H4 (cell line): Measurements from ENCODE around the gene PRPF8. TPM values are rescaled to one million over a fixed set of nuclear protein-coding genes. Genes with fewer than 3 reads are reported as not detected.
A peak's percentile ranks its signal among the peaks of the same experiment; 100 is the strongest.

Experiments
- DNase-seq: peaks from one replicate; pipeline ENCODE4 v3.0.0-alpha.2; 2015; ENCODE audit warnings: low spot score
- total RNA-seq: library from RNA; depleted of rRNA; stranded (reverse); fragments of >200 nt; shearing (Covaris generic); gene quantifications from 2 replicates; pipeline ENCODE4 v1.2.3, GENCODE V29; 2014

The PRPF8 gene
- total RNA-seq, 1 experiment from 2014 or later = 84.5 TPM

DNA sequence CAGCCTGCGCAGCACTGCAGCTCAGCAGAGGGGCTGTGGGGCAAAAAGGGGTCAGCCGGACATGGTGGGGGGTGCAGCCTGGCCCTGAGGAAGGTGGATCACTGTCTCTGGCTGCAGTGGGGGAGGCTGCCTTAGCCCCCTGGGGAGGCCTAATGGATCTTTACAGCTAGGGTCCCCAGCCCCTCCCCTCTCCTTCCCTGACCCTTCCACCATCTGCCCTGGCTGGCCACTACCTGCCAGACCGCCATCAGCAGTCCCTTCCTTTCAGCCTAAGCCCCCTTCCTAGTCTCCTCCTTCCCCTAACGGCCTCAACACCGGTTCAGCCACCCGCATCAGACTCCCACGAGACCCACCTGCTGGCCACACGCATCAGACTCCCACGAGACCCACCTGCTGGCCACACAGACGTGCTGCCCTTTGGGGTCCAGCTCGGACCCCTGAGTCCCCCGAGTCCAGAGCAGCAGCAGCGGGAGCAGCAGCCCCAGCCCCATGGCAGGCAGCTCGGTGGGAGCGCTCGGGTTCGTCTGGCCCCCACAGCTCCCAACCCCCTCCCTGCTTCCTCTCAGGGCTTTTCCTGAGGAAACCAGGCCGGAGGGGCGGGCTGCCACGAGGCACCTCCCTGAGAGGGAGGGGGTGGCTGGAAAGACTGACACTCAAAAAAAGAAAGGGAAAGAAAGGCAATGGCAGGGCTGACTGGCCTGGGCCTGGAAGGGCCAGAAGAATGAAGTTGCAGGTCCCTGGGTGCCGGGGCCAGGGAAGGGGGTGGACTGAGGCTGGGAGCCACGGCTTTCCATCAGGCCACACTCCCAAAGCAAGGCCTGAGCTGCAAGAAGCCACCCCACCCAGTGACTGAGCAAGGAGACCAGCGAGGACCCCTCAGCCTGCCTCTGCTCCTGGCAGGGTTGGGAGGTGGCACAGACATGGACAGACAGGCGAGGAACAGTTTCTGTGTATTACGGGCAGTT, 39.2 kb downstream of the PRPF8 start, which contains the start of gene SCARF1:
Gene SCARF1 (minus strand): TSS at position 526 of the 965 bp plus-strand sequence. CDS start 35 bp downstream, at position 491.
- no peak for DNase-seq

DNA sequence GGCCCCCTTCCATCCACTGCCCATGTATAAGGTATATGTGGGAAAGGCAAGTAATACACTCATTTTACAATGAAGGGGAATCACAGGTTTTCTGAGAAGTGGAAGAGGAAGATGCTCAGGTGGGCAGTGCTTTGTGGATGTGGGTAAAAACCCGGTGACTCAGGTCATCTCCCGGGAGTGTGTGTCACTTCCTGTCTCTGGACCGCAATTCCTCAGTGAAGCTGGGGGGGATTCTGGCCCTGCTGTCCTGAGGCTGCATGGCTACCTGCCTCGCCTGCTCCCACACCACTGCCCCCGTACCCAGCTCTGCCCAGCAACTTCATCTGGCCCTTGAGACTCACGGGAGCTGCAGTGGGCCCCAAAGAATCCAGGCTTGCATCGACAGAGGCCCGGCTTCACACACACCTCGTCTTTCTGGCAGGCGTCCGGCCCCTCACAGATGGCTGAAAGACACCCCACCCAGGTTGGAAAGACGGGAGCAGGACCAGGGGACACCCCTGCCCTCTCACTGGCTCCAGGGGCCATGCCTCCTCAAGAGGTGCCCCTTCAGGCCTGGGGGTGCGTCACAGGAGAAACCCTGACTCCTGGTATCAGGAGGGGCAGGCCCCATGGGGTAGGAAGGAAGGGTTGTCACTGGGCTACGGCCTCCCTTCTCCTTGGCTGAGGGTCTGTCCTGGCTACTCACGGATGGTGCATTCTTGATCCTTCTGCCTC, 40.0 kb downstream of the PRPF8 start:
- DNase-seq = peak; percentile 45

DNA sequence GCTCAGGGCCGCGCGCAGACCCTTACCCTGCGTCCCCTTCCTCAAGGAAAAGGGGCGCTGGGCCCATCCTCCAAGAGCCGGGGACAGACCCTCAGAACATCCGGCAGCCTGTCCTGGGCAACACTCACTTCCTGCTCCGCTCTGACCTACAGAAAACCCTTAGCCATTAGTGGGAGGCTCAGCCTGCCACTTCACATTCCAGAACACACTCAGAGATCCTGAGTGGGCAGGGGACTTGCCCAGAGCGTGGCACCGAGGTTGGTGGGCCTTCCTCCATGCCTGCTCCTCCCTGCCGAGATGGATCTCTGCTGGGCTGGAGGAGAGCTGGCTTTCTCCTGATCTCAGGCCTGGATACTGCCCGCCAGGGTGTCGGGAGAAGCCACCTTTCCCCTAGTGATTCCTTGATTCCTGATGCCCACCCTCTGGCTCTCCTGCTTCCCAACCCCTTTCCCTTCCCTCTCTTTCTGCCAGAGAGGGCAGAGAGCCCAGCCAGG, 40.6 kb downstream of the PRPF8 start:
- no peak for DNase-seq

DNA sequence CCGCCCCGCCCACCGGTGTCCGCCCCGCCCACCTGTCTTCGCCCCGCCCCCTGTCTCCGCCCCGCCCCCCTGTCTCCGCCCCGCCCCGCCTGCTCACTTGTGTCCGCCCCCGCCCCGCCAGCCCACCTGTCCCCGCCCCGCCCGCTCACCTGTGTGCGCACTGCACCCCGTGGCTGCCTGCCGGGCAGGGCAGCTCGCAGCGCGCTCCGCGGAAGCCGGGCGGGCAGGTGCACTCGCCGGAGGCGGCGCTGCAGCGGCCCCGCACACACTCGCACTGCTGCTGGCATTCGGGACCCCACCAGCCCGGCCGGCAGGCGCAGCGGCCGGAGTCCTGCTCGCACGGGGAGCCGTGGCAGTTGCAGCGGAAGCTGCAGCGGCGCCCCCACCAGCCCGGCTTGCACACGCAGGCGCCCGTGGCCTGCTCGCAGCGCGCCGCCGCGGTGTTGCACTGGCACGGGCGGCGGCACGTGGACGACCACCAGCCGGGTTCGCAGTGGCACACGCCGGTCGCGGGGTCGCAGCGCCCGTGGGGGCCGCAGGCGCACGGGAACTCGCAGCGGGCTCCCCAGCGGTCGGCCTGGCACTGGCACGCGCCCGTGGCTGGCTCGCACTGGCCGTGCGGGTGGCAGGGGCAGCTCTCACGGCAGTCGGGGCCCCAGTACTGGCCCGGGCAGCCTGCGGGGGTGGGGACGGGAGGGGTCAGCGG, 41.2 kb downstream of the PRPF8 start:
- DNase-seq = no peak

DNA sequence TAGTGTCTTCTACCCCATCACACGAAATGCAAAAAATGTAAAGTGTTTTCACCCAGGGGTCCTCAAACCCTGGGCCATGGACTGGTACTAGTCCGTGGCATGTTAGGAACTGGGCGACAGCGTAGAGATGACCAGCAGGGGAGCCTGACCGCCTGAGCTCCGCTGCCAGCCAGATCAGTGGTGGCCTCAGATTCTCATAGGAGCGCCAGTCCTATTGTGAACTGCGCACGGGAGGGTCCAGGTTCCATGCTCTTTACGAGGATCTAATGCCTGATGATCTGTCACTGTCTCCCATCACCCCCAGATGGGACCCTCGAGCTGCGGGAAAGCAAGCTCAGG, 43.6 kb downstream of the PRPF8 start:
- DNase-seq = no peak

- DNase-seq = no peak
Measured at GRCh38 chr17:1640329-1641064, 44.2 kb downstream of the PRPF8 start.

DNA sequence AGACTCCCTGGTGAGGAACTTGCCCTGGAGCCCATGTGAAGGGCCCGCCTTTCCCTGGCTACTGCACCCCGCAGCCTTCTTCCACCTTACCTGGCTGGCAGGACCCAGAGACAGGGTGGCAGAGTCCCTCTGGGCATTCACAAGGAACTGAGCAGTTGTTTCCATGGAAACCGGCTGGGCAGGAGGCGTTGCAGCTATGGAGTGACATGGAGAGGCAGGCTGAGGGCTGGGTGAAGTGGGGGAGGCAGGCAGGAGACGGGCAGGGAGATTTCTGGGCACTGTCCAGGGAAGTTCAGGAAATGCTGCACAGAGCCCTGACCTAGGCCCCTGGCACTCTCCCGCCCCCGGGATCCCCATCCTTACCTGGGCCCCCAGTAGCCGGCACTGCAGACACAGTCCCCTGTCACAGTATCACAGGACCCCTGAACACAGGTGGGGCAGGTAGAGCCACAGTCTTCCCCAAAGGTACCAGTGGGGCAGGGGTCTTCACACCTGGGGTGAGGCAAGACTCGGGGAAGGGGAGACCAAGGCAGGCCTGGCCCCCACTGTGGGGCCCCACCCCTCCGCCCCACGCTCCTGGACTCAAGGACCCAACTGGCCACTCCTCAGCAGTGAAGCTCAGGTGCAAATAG, 45.0 kb downstream of the PRPF8 start:
- DNase-seq = no peak

GRCh38 chr17:1638624-1639300, 45.9 kb downstream of the PRPF8 start:
- no peak for DNase-seq

- no peak for DNase-seq
Measured at GRCh38 chr17:1638171-1638590, 46.5 kb downstream of the PRPF8 start.

DNA sequence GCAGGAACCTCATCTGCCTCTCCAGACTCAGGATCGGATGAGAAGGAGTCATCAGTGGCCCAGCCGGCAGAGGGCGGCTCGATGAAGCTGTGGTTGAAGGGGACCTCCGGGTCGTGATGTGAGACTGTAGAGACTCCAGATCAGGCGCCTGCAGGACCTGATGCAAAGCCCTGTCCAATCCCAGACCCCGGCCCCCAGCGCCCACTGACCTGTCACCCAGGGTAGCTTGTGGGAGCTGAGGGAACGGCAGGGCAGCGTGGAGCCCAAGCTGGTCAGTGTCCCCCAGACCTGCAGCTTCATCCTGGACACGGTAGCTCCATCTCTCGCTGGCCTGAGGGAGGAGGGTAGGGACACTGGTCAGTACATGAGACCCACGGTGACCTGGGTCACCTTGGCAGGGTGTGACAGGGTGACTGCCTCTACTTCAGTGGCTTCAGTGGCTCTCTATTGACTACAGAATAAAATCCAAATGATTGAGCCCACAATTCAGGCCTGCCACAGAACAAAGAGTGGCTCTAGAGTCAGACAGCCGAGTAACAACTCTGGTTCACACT, 47.9 kb downstream of the PRPF8 start:
- DNase-seq = no peak

DNA sequence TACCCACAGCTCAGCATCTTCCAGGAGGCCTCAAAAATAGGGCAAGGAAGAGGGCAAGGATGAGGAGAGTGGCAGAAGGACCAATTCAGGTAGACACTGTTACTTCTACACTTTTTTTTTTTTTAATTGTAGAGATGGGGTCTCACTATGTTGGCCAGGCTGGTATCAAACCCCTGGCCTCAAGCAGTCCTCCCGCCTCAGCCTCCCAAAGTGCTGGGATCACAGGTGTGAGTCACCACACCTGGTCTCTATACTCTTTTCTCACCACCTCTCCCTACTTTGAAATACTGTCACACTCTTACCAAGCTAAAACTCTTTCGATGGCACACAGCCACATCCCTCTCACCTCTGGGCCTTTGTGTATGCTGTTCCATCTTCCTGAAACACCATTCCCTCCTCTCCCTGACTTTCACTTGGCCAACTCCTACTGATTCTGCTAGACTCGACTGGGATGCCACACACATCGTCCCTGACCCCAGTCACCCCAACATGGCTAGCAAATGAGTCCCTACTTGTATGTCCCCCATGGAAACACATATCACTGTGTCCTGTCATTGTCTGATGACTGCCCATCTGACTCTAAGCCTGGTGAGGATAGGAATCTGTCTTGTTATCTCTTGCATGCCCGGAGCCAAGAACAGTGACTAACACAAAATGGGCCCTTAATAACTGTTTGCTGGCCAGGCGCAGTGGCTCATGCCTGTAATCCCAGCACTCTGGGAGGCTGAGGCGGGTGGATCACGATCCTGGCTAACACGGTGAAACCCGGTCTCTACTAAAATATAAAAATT, 48.8 kb downstream of the PRPF8 start:
- DNase-seq = no peak

DNA sequence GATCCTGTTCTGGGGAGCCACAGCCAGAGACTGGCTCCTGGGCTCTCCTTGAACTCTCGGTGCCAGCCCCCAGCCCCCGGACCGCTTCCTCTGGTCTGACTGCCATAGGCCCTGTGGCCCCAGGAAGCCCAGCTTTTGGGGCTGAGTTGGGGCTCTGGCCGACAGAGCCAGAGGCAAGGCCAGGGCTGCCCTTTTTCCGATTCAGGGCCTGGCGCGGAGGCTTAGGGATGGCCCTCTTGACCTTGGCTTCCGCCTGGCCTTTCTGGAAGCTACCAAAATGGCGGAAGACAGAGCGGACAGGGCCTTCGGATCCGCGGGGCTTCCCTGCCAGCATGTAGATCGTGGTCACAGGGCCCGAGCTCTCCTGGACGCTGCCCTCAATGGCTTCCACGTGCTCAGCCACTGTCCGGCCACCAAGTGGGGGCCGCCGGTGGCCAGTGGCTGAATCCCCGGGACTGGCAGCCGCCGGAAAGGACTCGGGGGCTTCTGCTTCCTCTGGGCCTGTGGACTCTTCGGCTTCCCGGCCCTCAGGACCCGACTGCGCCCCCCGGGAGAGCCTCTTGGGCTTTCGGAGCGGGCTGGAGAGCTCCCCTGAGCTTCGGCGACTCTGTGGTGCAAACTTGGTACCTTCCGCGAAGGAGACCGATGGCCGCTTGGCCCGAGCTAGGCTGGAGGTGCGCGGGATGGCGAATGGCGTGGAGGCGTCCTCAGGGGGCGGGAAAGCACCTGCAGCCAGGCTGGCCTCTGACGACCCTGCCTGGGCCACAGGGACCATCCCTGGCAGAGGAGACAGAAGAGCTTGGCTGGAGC, 49.6 kb downstream of the PRPF8 start:
- no peak for DNase-seq

DNA sequence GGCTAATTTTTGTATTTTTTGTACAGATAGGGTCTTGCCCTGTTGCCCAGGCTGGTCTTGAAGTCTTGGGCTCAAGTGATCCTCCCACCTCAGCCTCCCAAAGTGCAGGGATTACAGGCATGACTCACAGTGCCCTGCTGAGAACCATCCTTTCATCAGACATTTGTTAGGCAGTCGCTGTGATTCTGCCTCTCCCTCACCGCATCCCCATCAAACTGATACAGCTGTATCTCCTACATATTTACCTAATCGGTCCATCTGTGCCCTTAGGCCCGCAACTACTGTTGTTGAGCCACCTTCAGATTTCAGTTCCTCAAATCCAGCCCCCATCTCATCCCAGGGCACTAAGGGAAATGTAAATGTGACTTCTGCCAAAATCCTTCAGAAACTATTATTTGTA, 54.0 kb downstream of the PRPF8 start:
- no peak for DNase-seq

DNA sequence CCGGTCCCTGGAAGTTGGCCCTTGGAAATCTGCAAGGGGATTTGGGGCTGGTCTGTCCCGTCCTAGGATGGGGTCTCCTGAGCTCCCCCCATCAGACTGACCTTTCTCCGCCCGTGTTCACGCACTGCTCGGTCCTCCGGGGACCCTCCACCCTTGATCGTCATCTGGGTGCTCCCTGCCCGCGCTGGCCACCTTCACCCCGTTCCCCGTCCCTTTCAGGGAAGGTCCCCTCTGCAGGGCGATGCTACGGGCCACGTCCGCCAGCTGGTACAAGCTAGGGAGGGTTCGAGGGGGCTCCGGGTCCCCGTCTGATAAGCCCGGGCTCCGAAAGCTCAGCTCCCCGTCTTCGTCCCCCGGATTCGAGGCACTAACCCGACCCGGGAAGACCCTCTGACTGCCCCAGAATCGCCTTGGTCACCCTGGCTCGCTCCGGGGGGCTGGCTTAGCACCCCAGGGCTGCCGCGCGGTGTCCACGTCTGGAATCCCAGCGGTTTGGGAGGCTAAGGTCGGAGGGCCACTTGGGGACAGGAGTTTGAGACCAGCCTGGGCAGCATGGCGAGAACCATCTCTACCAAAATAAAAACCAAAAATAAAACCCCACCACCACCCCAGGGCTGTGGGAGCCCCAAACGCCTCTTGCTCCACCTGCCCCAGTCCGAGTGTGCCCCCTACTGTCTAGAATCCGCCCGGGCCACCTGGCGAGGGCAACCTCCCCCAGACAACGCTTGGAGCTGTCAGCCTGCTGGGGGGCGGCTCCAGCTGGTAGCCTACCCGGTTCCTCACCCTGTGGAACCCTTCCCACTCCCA, 55.0 kb downstream of the PRPF8 start:
- DNase-seq = no peak

- peak; percentile 86 for DNase-seq
Measured at GRCh38 chr17:1628856-1629503, 55.7 kb downstream of the PRPF8 start.

GRCh38 chr17:1627982-1628855, 56.4 kb downstream of the PRPF8 start, which contains the start of gene SLC43A2:
Gene SLC43A2, minus strand, starts transcription at chr17:1628834. Its CDS starts 960 bp downstream, at chr17:1627874.
- peak; percentile 67 for DNase-seq
